ENCODE results near the gene BICC1. TPM values are rescaled to one million over a fixed set of nuclear protein-coding genes. Genes with fewer than 3 reads are reported as not detected.

The BICC1 gene
- total RNA-seq, 2 experiments from 2014 or later, result 0.14 TPM; not detected in 1

GRCh38 chr10:58488921-58489320 is 23.8 kb upstream of the BICC1 start:
- DNase-seq, result no peak
- CTCF ChIA-PET, result no interaction called here
- no peak overlapping the region for H3K27ac Mint-ChIP-seq
- no peak overlapping the region for H3K4me3 Mint-ChIP-seq
- peaks cover 5% of the 10 kb centered on the region for H3K27me3 Mint-ChIP-seq
- no peaks in the 10 kb centered on the region for H3K36me3 Mint-ChIP-seq
- no peak for ATAC-seq
- no peaks in the 10 kb centered on the region for H3K4me1 Mint-ChIP-seq
- no peaks in the 10 kb centered on the region for H3K9me3 Mint-ChIP-seq (ENCODE audit: low read depth)

DNA sequence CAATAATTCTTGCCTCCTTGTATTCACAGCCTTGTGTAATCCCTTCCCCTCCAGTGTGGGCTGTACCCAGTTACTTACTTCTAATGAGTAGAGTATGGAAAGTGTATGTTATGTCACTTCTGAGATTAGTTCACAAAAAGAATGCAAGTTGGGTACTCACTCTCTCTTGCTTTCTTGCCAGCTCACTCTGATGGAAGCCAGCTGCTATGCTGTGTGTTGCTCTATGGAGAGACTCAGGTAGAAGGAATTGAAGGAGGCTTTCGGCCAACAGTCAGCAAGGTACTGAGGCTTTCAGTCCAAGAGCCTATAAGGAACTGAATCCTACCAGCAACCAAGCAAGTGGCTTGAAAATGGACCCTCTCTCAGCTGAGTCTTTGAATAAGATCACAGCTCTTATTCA is 9.7 kb upstream of the BICC1 start:
- Mint-ChIP-seq H3K9me3 (ENCODE audit: low read depth) (no peaks in the 10 kb centered on the region), H3K36me3 (no peaks in the 10 kb centered on the region), H3K27ac (no peak overlapping the region), H3K4me1 (no peaks in the 10 kb centered on the region), H3K4me3 (no peak overlapping the region), H3K27me3 (peaks cover 20% of the 10 kb centered on the region)
- DNase-seq, result no peak
- no peak for ATAC-seq
- CTCF ChIA-PET, result no interaction called here

- H3K27ac Mint-ChIP-seq, result no peak overlapping the region
- H3K36me3 Mint-ChIP-seq, result peaks cover 3% of the 10 kb centered on the region
- peaks cover 4% of the 10 kb centered on the region for H3K4me1 Mint-ChIP-seq
- H3K4me3 Mint-ChIP-seq, result no peak overlapping the region
- ATAC-seq, result no peak
- CTCF ChIA-PET, result interaction anchor here (2.0 kb wide), 1 partner anchor 23 kb away, joined by 6 read pairs; no protein-coding TSS in a partner anchor
- no peaks in the 10 kb centered on the region for H3K9me3 Mint-ChIP-seq (ENCODE audit: low read depth)
- peaks cover 17% of the 10 kb centered on the region for H3K27me3 Mint-ChIP-seq
- DNase-seq, result no peak
Observed at GRCh38 chr10:58508316-58508715, 4.4 kb upstream of the BICC1 start.

DNA sequence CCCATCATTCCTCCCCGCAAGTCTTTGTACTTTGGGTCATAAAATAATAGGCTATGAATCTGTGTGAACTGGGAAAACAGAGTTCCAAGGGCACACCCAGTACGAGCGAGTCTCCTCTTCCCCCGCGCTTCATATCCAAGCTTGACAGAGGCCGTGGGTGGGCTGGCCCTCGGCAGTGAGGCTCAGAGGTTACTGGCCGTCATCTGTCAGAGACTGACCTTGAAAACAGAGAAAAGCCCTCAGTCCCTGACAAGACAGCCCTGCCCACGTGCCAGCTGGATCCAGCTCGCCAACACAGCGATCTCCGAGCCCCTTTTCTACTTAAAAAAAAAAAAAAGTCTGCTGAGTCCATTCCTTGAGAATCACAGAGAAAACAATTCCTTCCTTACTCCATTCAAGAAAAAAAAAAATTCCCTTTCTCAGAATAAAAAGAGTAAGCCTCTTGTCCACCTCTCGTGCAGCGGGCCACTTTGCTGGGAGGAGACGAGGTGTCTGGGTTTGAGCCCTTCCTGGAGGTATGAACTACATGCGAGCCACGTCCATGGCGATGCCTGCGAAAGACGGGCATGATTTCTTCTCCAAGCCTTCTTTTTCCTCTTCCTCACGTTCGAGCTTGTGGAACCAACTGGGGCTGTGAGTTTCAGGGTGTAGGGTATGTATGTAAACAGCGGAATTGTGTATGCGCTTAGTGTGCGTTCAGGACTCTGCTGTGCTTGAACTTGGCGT is 744 bp upstream of the BICC1 start:
- DNase-seq (no peak), ATAC-seq (peak; percentile 21)
- Mint-ChIP-seq H3K27me3 (peaks cover 31% of the 10 kb centered on the region), H3K4me1 (peaks cover 7% of the 10 kb centered on the region), H3K36me3 (peaks cover 5% of the 10 kb centered on the region), H3K27ac (peak overlapping the region; percentile 1), H3K9me3 (ENCODE audit: low read depth) (no peaks in the 10 kb centered on the region), H3K4me3 (peak overlapping the region; percentile 71)
- CTCF ChIA-PET, result no interaction called here

DNA sequence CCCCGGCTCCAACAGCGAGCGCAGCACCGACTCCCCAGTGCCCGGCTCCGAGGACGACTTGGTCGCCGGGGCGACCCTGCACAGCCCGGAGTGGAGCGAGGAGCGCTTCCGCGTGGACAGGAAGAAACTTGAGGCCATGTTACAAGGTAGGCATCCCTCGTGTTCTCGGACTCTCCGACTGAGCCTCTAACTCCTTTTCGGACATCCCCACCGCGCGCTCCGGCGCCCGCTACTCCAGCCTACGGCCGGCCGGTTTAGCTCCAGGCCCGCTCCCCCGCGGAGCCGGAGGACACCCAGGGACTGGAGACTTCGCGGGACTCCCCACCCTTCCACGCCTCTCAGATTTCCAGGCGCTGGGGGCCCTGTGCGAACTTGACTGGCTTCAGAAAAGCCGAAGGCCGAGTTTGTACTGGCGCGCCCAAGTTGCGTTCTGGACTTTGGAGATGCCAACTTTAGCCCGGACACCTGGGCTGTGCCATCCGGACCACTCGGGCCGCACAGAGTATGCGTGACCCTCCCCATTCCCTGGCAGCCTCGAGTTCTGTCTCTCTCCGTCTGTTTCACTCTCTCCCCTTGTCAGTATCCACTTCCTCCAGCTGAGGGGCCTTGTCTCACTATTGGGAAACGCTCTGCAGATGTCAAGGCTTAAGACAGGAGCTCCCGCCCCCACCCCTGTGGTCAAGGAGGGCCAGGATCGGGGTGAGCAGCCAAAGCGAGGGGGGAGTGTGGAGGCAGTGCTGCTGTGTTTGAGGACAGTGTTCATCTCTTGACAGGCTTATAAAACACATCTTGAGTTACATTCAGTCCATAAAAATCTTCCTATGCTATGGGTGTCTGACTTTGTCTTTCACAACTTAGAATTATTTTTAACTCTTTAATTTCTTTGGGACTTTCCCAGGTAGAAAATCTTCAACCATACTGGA is 777 bp downstream of the BICC1 start:
- H3K36me3 Mint-ChIP-seq, result peaks cover 5% of the 10 kb centered on the region

DNA sequence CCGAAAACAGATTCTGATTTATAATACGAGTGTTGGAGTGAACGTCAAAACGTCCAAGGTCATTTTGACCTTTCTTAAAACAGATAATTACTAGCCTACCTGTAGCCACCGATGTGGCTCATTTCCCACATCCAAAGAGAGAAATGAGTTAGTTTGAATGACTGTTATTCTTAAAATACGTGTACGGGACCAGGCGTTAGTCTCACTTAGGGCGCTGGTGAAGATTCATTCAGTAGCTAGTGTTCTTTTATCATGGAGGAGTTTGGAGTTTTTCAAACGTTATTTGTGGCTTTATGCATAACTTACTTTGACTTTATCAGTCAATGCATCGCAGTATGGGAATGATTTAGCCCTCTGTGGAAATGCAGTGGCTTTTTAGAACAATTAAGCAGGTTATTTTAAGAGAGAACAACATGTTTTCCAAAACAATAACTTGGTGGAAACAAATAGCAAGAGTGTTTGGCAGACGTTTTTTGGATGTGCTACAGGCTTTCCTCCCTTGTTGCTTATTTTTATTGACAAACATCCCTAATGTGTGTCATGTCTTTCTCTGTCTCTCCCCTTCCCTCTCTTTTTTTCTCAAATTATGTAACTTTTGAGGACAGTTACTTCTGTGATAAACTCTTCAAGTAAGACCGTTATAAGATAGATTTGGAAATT is 1.6 kb downstream of the BICC1 start:
- H3K9me3 Mint-ChIP-seq (ENCODE audit: low read depth), result no peaks in the 10 kb centered on the region
- H3K4me3 Mint-ChIP-seq, result no peak overlapping the region
- peaks cover 19% of the 10 kb centered on the region for H3K4me1 Mint-ChIP-seq
- H3K27ac Mint-ChIP-seq, result no peak overlapping the region
- ATAC-seq (no peak), DNase-seq (no peak)
- peaks cover 5% of the 10 kb centered on the region for H3K36me3 Mint-ChIP-seq
- peaks cover 47% of the 10 kb centered on the region for H3K27me3 Mint-ChIP-seq
- CTCF ChIA-PET, result no interaction called here

More for the DNA sequence above, 777 bp downstream of the BICC1 start:
- peaks cover 40% of the 10 kb centered on the region for H3K27me3 Mint-ChIP-seq
- H3K9me3 Mint-ChIP-seq (ENCODE audit: low read depth), result no peaks in the 10 kb centered on the region
- peaks cover 19% of the 10 kb centered on the region for H3K4me1 Mint-ChIP-seq
- DNase-seq (no peak), ATAC-seq (peak; percentile 21)
- H3K27ac Mint-ChIP-seq, result no peak overlapping the region
- H3K4me3 Mint-ChIP-seq, result peak overlapping the region; percentile 46
- CTCF ChIA-PET, result interaction anchor here (1.0 kb wide), 1 partner anchor 19 kb away, joined by 3 read pairs; no protein-coding TSS in a partner anchor

- peaks cover 50% of the 10 kb centered on the region for H3K27me3 Mint-ChIP-seq
- H3K4me3 Mint-ChIP-seq, result no peak overlapping the region
- H3K36me3 Mint-ChIP-seq, result peaks cover 5% of the 10 kb centered on the region
- no peak overlapping the region for H3K27ac Mint-ChIP-seq
- no peaks in the 10 kb centered on the region for H3K9me3 Mint-ChIP-seq (ENCODE audit: low read depth)
- H3K4me1 Mint-ChIP-seq, result peaks cover 19% of the 10 kb centered on the region
- no peak for DNase-seq
- no peak for ATAC-seq
- CTCF ChIA-PET, result no interaction called here
Observed at GRCh38 chr10:58515291-58515941, 2.7 kb downstream of the BICC1 start.

DNA sequence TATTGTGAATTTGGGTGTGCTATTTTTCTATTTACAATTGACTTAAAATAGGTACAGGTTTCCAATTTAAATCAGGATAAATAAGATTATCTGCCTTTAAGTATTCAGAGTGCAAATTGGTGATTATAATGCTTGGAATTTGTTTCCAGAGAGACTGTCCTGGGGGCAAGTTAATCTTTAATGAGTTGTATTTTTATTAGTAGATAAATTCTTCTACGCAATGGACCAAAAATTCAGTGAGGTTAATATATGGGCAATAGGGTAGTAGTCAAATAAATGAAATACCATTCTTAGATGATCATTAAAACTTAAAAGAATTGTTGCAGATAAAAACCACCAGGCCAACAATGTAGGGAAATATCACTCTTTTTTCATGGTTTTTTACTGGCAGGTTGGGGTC is 3.4 kb downstream of the BICC1 start:
- no peaks in the 10 kb centered on the region for H3K9me3 Mint-ChIP-seq (ENCODE audit: low read depth)
- ATAC-seq, result no peak
- CTCF ChIA-PET, result no interaction called here
- peaks cover 56% of the 10 kb centered on the region for H3K27me3 Mint-ChIP-seq
- peaks cover 5% of the 10 kb centered on the region for H3K36me3 Mint-ChIP-seq
- H3K27ac Mint-ChIP-seq, result no peak overlapping the region
- no peak for DNase-seq
- peaks cover 19% of the 10 kb centered on the region for H3K4me1 Mint-ChIP-seq
- H3K4me3 Mint-ChIP-seq, result no peak overlapping the region

DNA sequence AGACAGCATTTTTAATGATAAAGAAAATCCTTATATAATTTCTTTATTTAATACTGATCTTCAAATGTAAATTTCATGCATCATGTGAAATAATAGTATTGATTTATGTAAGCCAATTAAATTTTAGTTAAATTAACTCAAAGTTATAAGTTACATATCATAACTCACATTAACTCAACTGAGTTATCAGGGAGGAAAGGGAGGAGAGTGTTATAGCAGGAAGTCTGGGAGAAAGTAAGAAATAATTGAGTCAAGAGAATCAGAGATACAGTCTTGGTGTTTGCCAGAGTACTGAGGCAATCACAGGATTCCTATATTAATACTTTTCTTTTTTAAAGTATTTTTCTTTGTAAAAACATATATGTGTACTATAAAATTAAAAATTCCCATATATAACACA is 4.0 kb downstream of the BICC1 start:
- CTCF ChIA-PET, result no interaction called here
- Mint-ChIP-seq H3K27me3 (peaks cover 62% of the 10 kb centered on the region), H3K27ac (no peak overlapping the region), H3K4me1 (peaks cover 19% of the 10 kb centered on the region), H3K4me3 (no peak overlapping the region), H3K9me3 (ENCODE audit: low read depth) (no peaks in the 10 kb centered on the region), H3K36me3 (peaks cover 5% of the 10 kb centered on the region)
- ATAC-seq, result no peak
- DNase-seq, result no peak

DNA sequence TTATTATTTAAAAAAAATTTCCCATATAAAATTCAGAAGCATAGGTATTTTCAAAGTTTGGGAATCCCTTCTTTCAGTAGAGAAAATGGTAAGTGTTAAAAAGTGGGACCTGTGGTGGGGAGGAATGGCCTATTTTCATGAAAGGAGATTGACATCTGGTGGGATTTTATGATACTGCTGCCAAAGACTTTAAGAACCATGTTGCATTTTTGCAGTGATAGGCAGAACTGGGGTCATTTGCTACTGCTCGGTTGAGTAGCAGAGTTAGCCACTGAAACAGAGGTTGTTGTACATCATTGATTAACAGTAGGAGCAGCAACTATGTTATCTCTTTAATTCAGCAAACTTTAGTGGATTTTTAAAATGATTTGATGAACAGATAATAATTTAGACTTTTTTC is 4.4 kb downstream of the BICC1 start:
- Mint-ChIP-seq H3K4me1 (peaks cover 19% of the 10 kb centered on the region), H3K4me3 (no peak overlapping the region), H3K27ac (no peak overlapping the region), H3K27me3 (peaks cover 64% of the 10 kb centered on the region), H3K9me3 (ENCODE audit: low read depth) (no peaks in the 10 kb centered on the region), H3K36me3 (peaks cover 5% of the 10 kb centered on the region)
- ATAC-seq, result no peak
- DNase-seq, result no peak
- CTCF ChIA-PET, result no interaction called here

- CTCF ChIA-PET, result no interaction called here
- peaks cover 68% of the 10 kb centered on the region for H3K27me3 Mint-ChIP-seq
Observed at GRCh38 chr10:58517491-58518355, 5.1 kb downstream of the BICC1 start.

DNA sequence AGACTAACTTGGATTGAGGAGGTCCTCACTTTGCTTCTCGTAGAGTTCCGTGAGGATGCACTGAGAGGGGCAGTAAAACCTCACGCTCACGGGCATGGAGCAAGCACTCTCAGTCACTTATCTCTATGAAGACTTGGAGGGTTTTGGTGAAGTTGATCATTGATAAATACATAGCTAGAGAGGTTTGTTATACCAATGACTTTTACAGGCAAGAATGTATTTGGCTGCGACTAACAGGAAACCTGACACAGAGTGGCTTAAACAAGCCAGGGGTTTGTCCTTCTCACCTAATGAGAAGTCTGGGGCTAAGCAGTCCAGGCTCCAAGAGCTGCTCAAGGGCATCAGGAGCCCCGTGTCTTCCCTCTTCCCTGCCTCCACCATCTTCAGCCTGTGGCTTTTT is 6.1 kb downstream of the BICC1 start:
- CTCF ChIA-PET, result no interaction called here
- H3K9me3 Mint-ChIP-seq (ENCODE audit: low read depth), result no peaks in the 10 kb centered on the region
- no peaks in the 10 kb centered on the region for H3K36me3 Mint-ChIP-seq
- peaks cover 64% of the 10 kb centered on the region for H3K27me3 Mint-ChIP-seq
- H3K4me1 Mint-ChIP-seq, result peaks cover 12% of the 10 kb centered on the region
- H3K4me3 Mint-ChIP-seq, result no peak overlapping the region
- ATAC-seq, result no peak
- no peak for DNase-seq
- H3K27ac Mint-ChIP-seq, result no peak overlapping the region

More at GRCh38 chr10:58517491-58518355, 5.1 kb downstream of the BICC1 start:
- ATAC-seq (peak; percentile 57), DNase-seq (no peak)
- Mint-ChIP-seq H3K27ac (no peak overlapping the region), H3K4me3 (no peak overlapping the region), H3K4me1 (peaks cover 15% of the 10 kb centered on the region), H3K36me3 (peaks cover 2% of the 10 kb centered on the region), H3K9me3 (ENCODE audit: low read depth) (no peaks in the 10 kb centered on the region)
